Activated B cell treated with CpG ODN at 0.5 μM for 24 hours (primary cell): ENCODE data around the gene USP9Y. TPM values are rescaled to one million over a fixed set of nuclear protein-coding genes. Genes with fewer than 3 reads are reported as not detected.

Source experiments
- ATAC-seq: fragments of 200-7000 bp; cut with Tn5 transposase; one replicate; pipeline ENCODE4 v1.10.0; 2021; ENCODE audit warnings: low read depth, mild to moderate bottlenecking, moderate library complexity
- CTCF ChIA-PET: fragments of 350-600 bp; sonication (Branson Sonifier 250); formaldehyde crosslinking; loops from one replicate; lab custom pipeline; 2021; ENCODE audit warnings: antibody characterized with exemption; lab: Charles Lee
- POLR2A ChIA-PET: fragments of 350-600 bp; sonication (Branson Sonifier 250); formaldehyde crosslinking; loops from one replicate; lab custom pipeline; 2021; ENCODE audit warnings: antibody characterized with exemption; lab: Charles Lee
- DNase-seq: peaks from one replicate; pipeline ENCODE4 v3.0.0; 2022
- H3K27ac Mint-ChIP-seq: one replicate; pipeline ENCODE4 v1.8.0; 2020; ENCODE audit warnings: mixed read lengths
- H3K27me3 Mint-ChIP-seq: one replicate; pipeline ENCODE4 v1.8.0; 2021; ENCODE audit warnings: mixed read lengths
- H3K36me3 Mint-ChIP-seq: one replicate; pipeline ENCODE4 v1.8.0; 2021; ENCODE audit warnings: low read depth, mixed read lengths
- H3K4me1 Mint-ChIP-seq: one replicate; pipeline ENCODE4 v1.8.0; 2021; ENCODE audit warnings: mixed read lengths
- H3K4me3 Mint-ChIP-seq: one replicate; pipeline ENCODE4 v1.8.0; 2020; ENCODE audit warnings: mild to moderate bottlenecking, mixed read lengths
- H3K9me3 Mint-ChIP-seq: one replicate; pipeline ENCODE4 v1.8.0; 2020; ENCODE audit warnings: mixed read lengths
- intact Hi-C: fragments of 100-400 bp; cut with micrococcal nuclease; formaldehyde crosslinking; loops from one replicate; pipeline ENCODE4 v1.15.1; 2024
- total RNA-seq: library from RNA; stranded (reverse); gene quantifications from 2 replicates; pipeline ENCODE4 v1.2.3, GENCODE V29; 2022
- TF ChIP-seq, protein P1 (sequence below): fragments of 200-600 bp; IDR thresholded peaks from one replicate; pipeline ENCODE4 v1.8.0; 2022; ENCODE audit warnings: antibody characterized with exemption, mild to moderate bottlenecking

Gene USP9Y
- total RNA-seq, 1 donor from 2014 or later, result 29.3 TPM

GRCh38 chrY:12809034-12809433, 108.0 kb downstream of the USP9Y start:
- TF ChIP-seq, protein P1, sequence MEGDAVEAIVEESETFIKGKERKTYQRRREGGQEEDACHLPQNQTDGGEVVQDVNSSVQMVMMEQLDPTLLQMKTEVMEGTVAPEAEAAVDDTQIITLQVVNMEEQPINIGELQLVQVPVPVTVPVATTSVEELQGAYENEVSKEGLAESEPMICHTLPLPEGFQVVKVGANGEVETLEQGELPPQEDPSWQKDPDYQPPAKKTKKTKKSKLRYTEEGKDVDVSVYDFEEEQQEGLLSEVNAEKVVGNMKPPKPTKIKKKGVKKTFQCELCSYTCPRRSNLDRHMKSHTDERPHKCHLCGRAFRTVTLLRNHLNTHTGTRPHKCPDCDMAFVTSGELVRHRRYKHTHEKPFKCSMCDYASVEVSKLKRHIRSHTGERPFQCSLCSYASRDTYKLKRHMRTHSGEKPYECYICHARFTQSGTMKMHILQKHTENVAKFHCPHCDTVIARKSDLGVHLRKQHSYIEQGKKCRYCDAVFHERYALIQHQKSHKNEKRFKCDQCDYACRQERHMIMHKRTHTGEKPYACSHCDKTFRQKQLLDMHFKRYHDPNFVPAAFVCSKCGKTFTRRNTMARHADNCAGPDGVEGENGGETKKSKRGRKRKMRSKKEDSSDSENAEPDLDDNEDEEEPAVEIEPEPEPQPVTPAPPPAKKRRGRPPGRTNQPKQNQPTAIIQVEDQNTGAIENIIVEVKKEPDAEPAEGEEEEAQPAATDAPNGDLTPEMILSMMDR, result no peak
- ChIA-PET CTCF (no interaction called here), POLR2A (no interaction called here)
- DNase-seq (no peak), ATAC-seq (no peak)
- H3K36me3 Mint-ChIP-seq, result peaks cover 45% of the 10 kb centered on the region
- H3K27me3 Mint-ChIP-seq, result no peaks in the 10 kb centered on the region
- intact Hi-C loops, result no loop called here
- H3K9me3 Mint-ChIP-seq, result no peaks in the 10 kb centered on the region
- H3K4me3 Mint-ChIP-seq, result no peak overlapping the region
- no peak overlapping the region for H3K27ac Mint-ChIP-seq
- H3K4me1 Mint-ChIP-seq, result no peaks in the 10 kb centered on the region

GRCh38 chrY:12823408-12823807, 122.4 kb downstream of the USP9Y start:
- CTCF ChIA-PET, result no interaction called here

DNA sequence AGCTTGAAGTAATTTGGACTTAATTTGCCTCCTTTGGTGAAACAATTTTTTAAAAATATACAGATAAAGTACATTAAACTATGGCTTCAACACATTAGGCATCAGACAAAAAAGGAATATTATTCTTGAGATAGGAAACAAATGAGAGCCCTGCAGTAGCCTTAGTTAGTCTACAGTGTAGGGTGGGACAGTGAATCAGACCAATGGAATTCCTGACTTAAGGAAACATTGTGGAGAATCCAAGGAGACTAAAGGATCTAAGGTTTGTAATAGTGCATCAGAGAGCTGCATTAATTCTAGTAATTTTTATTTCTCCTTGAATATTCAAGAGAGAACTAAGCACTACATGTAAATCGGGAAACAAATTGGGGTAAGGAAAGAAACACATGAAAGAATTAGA, 125.8 kb downstream of the USP9Y start:
- no peaks in the 10 kb centered on the region for H3K27me3 Mint-ChIP-seq
- no peaks in the 10 kb centered on the region for H3K9me3 Mint-ChIP-seq
- H3K4me3 Mint-ChIP-seq, result no peak overlapping the region
- ATAC-seq, result no peak
- DNase-seq, result no peak
- ChIA-PET POLR2A (no interaction called here), CTCF (no interaction called here)
- H3K27ac Mint-ChIP-seq, result no peak overlapping the region
- TF ChIP-seq, protein P1, result no peak
- no peaks in the 10 kb centered on the region for H3K4me1 Mint-ChIP-seq
- peaks cover 30% of the 10 kb centered on the region for H3K36me3 Mint-ChIP-seq
- intact Hi-C loops, result no loop called here

More at GRCh38 chrY:12823408-12823807, 122.4 kb downstream of the USP9Y start:
- DNase-seq, result no peak
- H3K27ac Mint-ChIP-seq, result no peak overlapping the region
- intact Hi-C loops, result no loop called here
- POLR2A ChIA-PET, result no interaction called here
- H3K4me3 Mint-ChIP-seq, result no peak overlapping the region
- peaks cover 30% of the 10 kb centered on the region for H3K36me3 Mint-ChIP-seq
- H3K4me1 Mint-ChIP-seq, result no peaks in the 10 kb centered on the region
- TF ChIP-seq, protein P1, result no peak
- ATAC-seq, result no peak
- H3K9me3 Mint-ChIP-seq, result no peaks in the 10 kb centered on the region
- H3K27me3 Mint-ChIP-seq, result no peaks in the 10 kb centered on the region

- POLR2A ChIA-PET, result no interaction called here
- TF ChIP-seq, protein P1, result no peak
Observed at GRCh38 chrY:12833284-12833683, 132.3 kb downstream of the USP9Y start.

GRCh38 chrY:12837550-12837949, 136.5 kb downstream of the USP9Y start:
- Mint-ChIP-seq H3K4me3 (no peak overlapping the region), H3K27me3 (no peaks in the 10 kb centered on the region), H3K27ac (no peak overlapping the region), H3K4me1 (no peaks in the 10 kb centered on the region), H3K36me3 (peaks cover 22% of the 10 kb centered on the region), H3K9me3 (no peaks in the 10 kb centered on the region)
- CTCF ChIA-PET, result no interaction called here
- POLR2A ChIA-PET, result no interaction called here
- intact Hi-C loops, result no loop called here
- ATAC-seq (no peak), DNase-seq (no peak)
- TF ChIP-seq, protein P1, result no peak

More at GRCh38 chrY:12833284-12833683, 132.3 kb downstream of the USP9Y start:
- DNase-seq (no peak), ATAC-seq (no peak)
- CTCF ChIA-PET, result no interaction called here
- Mint-ChIP-seq H3K36me3 (peaks cover 18% of the 10 kb centered on the region), H3K4me1 (no peaks in the 10 kb centered on the region), H3K27me3 (no peaks in the 10 kb centered on the region), H3K4me3 (no peak overlapping the region), H3K9me3 (no peaks in the 10 kb centered on the region), H3K27ac (no peak overlapping the region)
- intact Hi-C loops, result no loop called here
